Gastroesophageal sphincter (tissue), 4 donors: ENCODE results near the gene LIN28B. TPM values are rescaled to one million over a fixed set of nuclear protein-coding genes. Genes with fewer than 3 reads are reported as not detected.

ENCODE experiments used
- ATAC-seq: fragments of 150-250 bp; one replicate; pipeline ENCODE4 v1.9.1; 2016; ENCODE audit warnings: mild to moderate bottlenecking, moderate library complexity
- H3K27ac ChIP-seq, 4 donors: fragments of 200-600 bp; sonication (generic) in 3 of 4; 1 replicate in 3 of 4; 2 replicates in 1 of 4; pipeline ENCODE4 v1.5.1; 2016 to 2019
- H3K27me3 ChIP-seq: fragments of 200-600 bp; sonication (generic); one replicate; pipeline ENCODE4 v1.5.1; 2019
- H3K36me3 ChIP-seq, 2 donors: fragments of 200-600 bp; sonication (generic); one replicate each; pipeline ENCODE4 v1.5.1; 2019; ENCODE audit warnings: control low read depth in 1 of 2
- H3K4me1 ChIP-seq, 3 donors: fragments of 200-600 bp; sonication (generic); 1 replicate in 2 of 3; 2 replicates in 1 of 3; pipeline ENCODE4 v1.5.1; 2016 to 2019; ENCODE audit warnings: control low read depth in 2 of 3
- H3K4me3 ChIP-seq, 2 donors: fragments of 200-600 bp; sonication (generic); one replicate each; pipeline ENCODE4 v1.5.1; 2019; ENCODE audit warnings: mild to moderate bottlenecking in 1 of 2, moderate library complexity in 1 of 2
- H3K9me3 ChIP-seq, 3 donors: fragments of 200-600 bp; sonication (generic); one replicate each; pipeline ENCODE4 v1.5.1; 2017 to 2019; ENCODE audit warnings: control low read depth in 2 of 3
- EP300 ChIP-seq: sonication (generic); formaldehyde crosslinking; IDR thresholded peaks from one replicate; pipeline ENCODE4 v1.6.1; 2017; ENCODE audit warnings: antibody characterized with exemption, mild to moderate bottlenecking
- POLR2A ChIP-seq, 2 donors: fragments of 450-650 bp; IDR thresholded peaks; one replicate each; pipeline ENCODE4 v1.6.1; 2017; ENCODE audit warnings: antibody characterized with exemption in 2 of 2, mild to moderate bottlenecking in 2 of 2, moderate library complexity in 1 of 2
- POLR2AphosphoS5 ChIP-seq: sonication (generic); formaldehyde crosslinking; IDR thresholded peaks from one replicate; pipeline ENCODE4 v1.6.1; 2017; ENCODE audit warnings: antibody characterized with exemption
- WGBS, 2 donors: methylation state at CpG; one replicate each; pipeline ENCODE4 v1.1.5; 2018; ENCODE audit warnings: low coverage in 1 of 2; 5-methylcytosine and 5-hydroxymethylcytosine counted together
- total RNA-seq, 4 donors: library from RNA; depleted of rRNA; stranded (reverse); fragments of >200 nt; gene quantifications; one replicate each; pipeline ENCODE4 v1.1.0, GENCODE V29; 2016
- TF ChIP-seq, protein P1 (sequence below), 4 experiments: fragments of 200-600 bp in 2 of 4; fragments of 450-650 bp in 2 of 4; sonication (generic) in 1 of 4; IDR thresholded peaks; one replicate each; pipeline ENCODE4 v1.5.1; 2017 to 2019; ENCODE audit warnings: antibody characterized with exemption in 4 of 4, mild to moderate bottlenecking in 2 of 4, moderate library complexity in 2 of 4

Gene LIN28B
- total RNA-seq, 4 donors from 2014 or later, result not detected

DNA sequence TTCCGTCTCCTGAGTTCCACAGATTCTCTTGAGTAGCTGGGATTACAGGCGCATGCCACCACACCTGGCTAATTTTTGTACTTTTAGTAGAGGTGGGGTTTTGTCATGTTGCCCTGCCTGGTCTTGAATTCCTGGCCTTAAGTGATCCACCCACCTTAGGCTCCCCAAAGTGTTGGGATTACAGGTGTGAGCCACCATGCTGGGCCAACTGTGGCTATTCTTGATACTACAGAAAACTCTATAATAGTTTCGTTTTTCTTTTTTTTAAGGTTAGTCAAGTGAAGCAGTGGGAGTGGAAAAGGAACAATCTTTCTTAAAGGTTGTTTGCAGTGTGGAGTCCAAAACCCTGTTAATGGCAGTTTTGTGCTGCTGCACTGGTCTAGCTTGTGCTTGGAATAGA, 138.2 kb downstream of the LIN28B start:
- H3K9me3 ChIP-seq, result no peaks in the 10 kb centered on the region
- no peak for ATAC-seq
- TF ChIP-seq EP300 (no peak), POLR2AphosphoS5 (no peak), POLR2A (IDR thresholded peaks at IDR 0.05) (no peak)
- TF ChIP-seq, protein P1, sequence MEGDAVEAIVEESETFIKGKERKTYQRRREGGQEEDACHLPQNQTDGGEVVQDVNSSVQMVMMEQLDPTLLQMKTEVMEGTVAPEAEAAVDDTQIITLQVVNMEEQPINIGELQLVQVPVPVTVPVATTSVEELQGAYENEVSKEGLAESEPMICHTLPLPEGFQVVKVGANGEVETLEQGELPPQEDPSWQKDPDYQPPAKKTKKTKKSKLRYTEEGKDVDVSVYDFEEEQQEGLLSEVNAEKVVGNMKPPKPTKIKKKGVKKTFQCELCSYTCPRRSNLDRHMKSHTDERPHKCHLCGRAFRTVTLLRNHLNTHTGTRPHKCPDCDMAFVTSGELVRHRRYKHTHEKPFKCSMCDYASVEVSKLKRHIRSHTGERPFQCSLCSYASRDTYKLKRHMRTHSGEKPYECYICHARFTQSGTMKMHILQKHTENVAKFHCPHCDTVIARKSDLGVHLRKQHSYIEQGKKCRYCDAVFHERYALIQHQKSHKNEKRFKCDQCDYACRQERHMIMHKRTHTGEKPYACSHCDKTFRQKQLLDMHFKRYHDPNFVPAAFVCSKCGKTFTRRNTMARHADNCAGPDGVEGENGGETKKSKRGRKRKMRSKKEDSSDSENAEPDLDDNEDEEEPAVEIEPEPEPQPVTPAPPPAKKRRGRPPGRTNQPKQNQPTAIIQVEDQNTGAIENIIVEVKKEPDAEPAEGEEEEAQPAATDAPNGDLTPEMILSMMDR (IDR thresholded peaks at IDR 0.05), result no peak
- H3K36me3 ChIP-seq, result peaks cover 0 to 41% of the 10 kb centered on the region in 2 donors
- no peak overlapping the region for H3K4me3 ChIP-seq
- 88 to 100% methylated on average over 2 of the region's 3 CpGs for WGBS, 2 donors
- no peaks in the 10 kb centered on the region for H3K4me1 ChIP-seq
- no peak overlapping the region for H3K27ac ChIP-seq
- no peaks in the 10 kb centered on the region for H3K27me3 ChIP-seq

DNA sequence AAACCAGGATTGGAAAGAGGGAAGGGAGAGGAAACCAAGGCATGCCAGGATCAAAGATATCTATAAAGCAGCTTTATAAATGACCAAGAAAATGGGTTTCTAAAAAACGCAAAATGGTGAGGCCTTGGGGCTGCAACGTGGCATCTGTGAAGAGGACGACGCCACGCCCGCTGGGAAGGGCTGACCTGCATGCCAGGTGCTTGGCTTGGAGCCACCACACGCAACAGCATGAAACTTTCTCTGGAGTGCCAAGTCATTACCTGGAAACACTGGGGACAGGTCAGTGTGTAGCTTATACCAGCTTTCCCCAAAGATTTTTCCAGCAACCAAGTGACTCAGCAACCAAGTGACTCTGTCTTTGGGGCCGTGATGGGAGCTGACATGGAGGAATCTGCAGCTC, 140.4 kb downstream of the LIN28B start:
- no peak for ATAC-seq
- Histone ChIP-seq H3K27ac (no peak overlapping the region), H3K9me3 (no peaks in the 10 kb centered on the region), H3K4me1 (no peaks in the 10 kb centered on the region), H3K4me3 (no peak overlapping the region), H3K27me3 (no peaks in the 10 kb centered on the region), H3K36me3 (peaks cover 0 to 53% of the 10 kb centered on the region in 2 donors)
- TF ChIP-seq POLR2AphosphoS5 (no peak), POLR2A (IDR thresholded peaks at IDR 0.05) (no peak), EP300 (no peak)
- TF ChIP-seq, protein P1 (IDR thresholded peaks at IDR 0.05), result no peak
- 91 to 100% methylated on average over 1 to 8 of the region's 8 CpGs for WGBS, 2 donors

DNA sequence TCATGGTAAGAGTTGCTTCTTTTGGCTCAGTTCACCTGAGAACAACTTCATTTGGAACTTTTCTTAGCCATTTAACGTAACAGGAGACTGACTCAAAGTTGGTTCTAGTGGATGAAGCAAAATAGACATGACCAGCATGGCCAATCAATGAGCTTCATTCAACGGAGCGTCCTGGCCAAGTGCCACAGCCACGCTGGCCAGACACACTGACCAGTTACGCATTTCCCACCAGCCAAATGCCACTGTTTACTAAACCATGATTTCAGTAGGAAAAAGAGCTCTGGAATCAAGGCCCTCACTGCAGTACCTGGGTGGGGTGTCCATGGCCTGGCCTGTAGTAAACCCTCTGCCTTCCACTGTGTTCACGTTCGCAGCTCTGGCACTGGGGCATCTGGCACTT, 142.5 kb downstream of the LIN28B start:
- Histone ChIP-seq H3K27me3 (no peaks in the 10 kb centered on the region), H3K36me3 (peaks cover 0 to 64% of the 10 kb centered on the region in 2 donors), H3K27ac (no peak overlapping the region), H3K4me1 (no peaks in the 10 kb centered on the region), H3K9me3 (no peaks in the 10 kb centered on the region), H3K4me3 (no peak overlapping the region)
- no peak for TF ChIP-seq POLR2AphosphoS5
- TF ChIP-seq EP300, result no peak
- TF ChIP-seq, protein P1 (IDR thresholded peaks at IDR 0.05), result no peak
- no peak for TF ChIP-seq POLR2A (IDR thresholded peaks at IDR 0.05)
- 76 to 79% methylated on average over 2 to 3 of the region's 7 CpGs for WGBS, 2 donors
- ATAC-seq, result no peak

DNA sequence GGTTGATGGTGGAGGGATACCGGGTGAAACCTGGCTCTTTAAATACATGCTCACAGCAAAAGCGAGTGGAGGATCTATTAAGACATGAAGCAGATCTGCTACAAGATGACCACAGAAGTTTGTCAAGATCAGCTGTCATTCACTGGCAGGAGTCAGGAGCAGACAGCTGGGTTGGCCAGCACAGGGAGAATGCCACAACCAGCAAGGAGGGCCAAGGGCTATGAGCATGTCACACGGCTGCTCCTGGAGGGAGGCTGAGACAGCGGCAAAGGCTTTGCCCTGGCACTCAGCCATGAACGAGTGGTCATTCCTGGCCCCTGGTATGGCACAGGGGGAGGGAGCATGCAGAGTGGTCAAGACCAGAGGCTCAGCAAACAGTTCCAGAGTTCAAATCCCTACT, 145.3 kb downstream of the LIN28B start:
- Histone ChIP-seq H3K4me3 (no peak overlapping the region), H3K9me3 (no peaks in the 10 kb centered on the region), H3K27ac (no peak overlapping the region), H3K36me3 (peaks cover 0 to 69% of the 10 kb centered on the region in 2 donors), H3K27me3 (no peaks in the 10 kb centered on the region), H3K4me1 (no peaks in the 10 kb centered on the region)
- no peak for ATAC-seq
- TF ChIP-seq POLR2A (IDR thresholded peaks at IDR 0.05), result no peak
- TF ChIP-seq POLR2AphosphoS5, result no peak
- no peak for TF ChIP-seq EP300
- TF ChIP-seq, protein P1 (IDR thresholded peaks at IDR 0.05), result no peak
- WGBS, 2 donors, result 84 to 87% methylated on average over 3 to 5 of the region's 5 CpGs

DNA sequence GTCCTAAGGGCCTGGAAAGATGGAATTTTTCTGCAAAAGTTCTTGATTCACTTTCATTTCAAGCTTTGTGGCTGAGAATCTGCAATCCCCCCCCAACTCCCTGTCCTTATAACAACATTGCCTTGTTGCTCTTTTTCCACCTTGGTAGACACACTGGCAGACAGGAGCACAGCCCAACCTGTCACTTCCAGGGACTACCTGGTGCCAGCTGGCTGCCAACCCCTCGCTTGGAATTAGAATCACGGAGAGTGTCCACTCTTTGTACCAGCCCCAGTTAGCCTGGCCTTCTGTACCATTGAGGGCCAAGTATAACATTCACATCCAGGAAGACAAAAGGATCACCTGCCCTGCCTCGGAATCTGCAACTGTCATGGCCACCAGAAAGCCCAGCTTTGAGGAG, 148.2 kb downstream of the LIN28B start:
- Histone ChIP-seq H3K27ac (no peak overlapping the region), H3K27me3 (no peaks in the 10 kb centered on the region), H3K36me3 (peaks cover 0 to 56% of the 10 kb centered on the region in 2 donors), H3K4me3 (no peak overlapping the region), H3K9me3 (no peaks in the 10 kb centered on the region), H3K4me1 (no peaks in the 10 kb centered on the region)
- 100% methylated on average over 1 of the region's 3 CpGs for WGBS, 2 donors
- ATAC-seq, result no peak
- TF ChIP-seq EP300, result no peak
